ENCODE results near the gene IKZF4. TPM values are rescaled to one million over a fixed set of nuclear protein-coding genes. Genes with fewer than 3 reads are reported as not detected.

IKZF4 gene
- total RNA-seq, 2 experiments from 2014 or later, result 2.5 to 5.0 TPM

DNA sequence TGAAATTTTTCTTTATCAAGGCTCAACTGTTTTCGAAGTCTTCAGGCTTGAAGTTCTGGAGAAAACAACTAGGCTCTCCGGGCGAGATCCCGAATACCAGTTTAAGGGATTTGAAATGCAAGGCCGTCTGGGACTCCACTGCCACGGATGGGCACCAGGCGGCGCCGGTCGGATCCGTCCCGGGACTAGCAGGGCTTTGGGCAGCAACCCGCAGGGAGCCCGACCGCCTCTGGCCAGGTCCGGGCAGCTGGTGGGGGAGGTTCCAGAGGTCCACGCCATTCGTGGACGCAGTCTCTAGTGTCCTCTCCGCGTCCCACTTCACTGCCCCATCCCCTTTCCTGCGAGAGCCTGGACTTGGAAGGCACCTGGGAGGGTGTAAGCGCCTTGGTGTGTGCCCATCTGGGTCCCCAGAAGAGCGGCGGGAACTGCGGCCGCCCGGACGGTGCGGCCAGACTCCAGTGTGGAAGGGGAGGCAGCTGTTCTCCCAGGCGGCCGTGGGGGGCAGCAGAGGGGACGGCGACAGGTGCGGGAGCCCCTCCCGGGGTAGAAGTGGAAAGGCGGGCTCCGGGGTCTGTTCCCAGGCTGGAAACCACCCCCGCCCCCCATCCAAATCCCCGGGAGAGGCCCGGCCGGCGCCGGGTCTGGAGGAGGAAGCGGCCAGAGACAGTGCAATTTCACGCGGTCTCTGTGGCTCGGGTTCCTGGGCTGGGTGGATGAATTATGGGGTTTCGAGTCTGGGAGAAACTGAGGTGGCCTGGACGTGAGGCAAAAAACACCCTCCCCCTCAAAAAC lies 58.3 kb downstream of the IKZF4 start:
- peak; percentile 66 for TF ChIP-seq CTCF (IDR thresholded peaks at IDR 0.05)
- peak overlapping the region; percentile 76 for H3K4me3 ChIP-seq (ENCODE audit: low read length)

DNA sequence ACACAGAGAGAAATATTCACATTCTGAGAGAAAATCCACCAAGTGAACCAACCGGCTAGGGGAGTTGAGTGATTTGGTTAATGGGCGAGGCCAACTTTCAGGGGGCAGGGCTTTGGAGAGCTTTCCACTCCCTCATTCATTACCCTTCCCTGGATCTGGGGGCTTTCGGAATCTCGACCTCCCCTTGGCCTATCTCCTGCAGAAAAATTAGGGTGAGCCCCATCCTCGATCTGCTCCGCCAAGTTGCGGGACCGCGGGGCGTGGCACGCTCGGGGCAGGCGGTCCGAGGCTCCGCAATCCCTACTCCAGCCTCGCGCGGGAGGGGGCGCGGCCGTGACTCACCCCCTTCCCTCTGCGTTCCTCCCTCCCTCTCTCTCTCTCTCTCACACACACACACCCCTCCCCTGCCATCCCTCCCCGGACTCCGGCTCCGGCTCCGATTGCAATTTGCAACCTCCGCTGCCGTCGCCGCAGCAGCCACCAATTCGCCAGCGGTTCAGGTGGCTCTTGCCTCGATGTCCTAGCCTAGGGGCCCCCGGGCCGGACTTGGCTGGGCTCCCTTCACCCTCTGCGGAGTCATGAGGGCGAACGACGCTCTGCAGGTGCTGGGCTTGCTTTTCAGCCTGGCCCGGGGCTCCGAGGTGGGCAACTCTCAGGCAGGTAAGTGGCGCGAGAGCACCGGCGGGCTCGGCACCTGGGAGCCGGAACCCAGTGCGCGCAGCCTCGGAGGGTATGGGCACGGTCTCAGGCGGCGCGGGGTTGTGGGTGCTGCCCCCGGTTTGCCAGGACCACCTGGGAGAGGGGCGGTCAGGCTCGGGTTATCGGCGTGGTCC lies 59.1 kb downstream of the IKZF4 start, which contains the start of gene ERBB3:
Gene ERBB3, plus strand, starts transcription at position 443 of the 833 bp plus-strand sequence. Its CDS starts 136 bp downstream, at position 579.
- no peak for TF ChIP-seq CTCF (IDR thresholded peaks at IDR 0.05)
- Histone ChIP-seq H3K27me3 (ENCODE audit: control insufficient read depth in 1 of 2, insufficient read depth in 2 of 2, low read length in 2 of 2) (peaks cover 14 to 23% of the 10 kb centered on the region in 2 experiments), H3K4me3 (ENCODE audit: low read length) (peak within 1 kb of the TSS; percentile 76), H3K9me3 (ENCODE audit: control insufficient read depth in 1 of 2, insufficient read depth in 1 of 2, low read length in 2 of 2) (no peaks in the 10 kb centered on the region), H3K4me1 (ENCODE audit: insufficient read depth, low read length) (peaks cover 21% of the 10 kb centered on the region), H3K27ac (ENCODE audit: low read depth in 1 of 2, low read length in 2 of 2) (no peak within 1 kb of the TSS), H3K36me3 (ENCODE audit: insufficient read depth, low read length) (no peaks in the 10 kb centered on the region)
- ChIA-PET POLR2A (interaction anchor here (1.0 to 3.7 kb wide), 4 partner anchors 24 to 106 kb away, joined by 3 to 35 read pairs (median 7); partner anchors contain the start of genes PA2G4, RAB5B and ZC3H10), CTCF (interaction anchor here (0.6 to 5.1 kb wide), 9 partner anchors 10 to 312 kb away, joined by 3 to 32 read pairs (median 5); partner anchors contain the start of genes PA2G4, SMARCC2 and ZC3H10)
- no peaks in the 10 kb centered on the region for H3K36me3 Mint-ChIP-seq (ENCODE audit: low read depth)
- H3K27ac Mint-ChIP-seq, result no peak within 1 kb of the TSS
- peaks cover 17% of the 10 kb centered on the region for H3K27me3 Mint-ChIP-seq
- DNase-seq (peak; percentile 19 to 81 (median 60)), ATAC-seq (ENCODE audit: poor library complexity) (peak; percentile 72)
- H3K4me3 Mint-ChIP-seq, result peak within 1 kb of the TSS; percentile 87
- peaks cover 14% of the 10 kb centered on the region for H3K4me1 Mint-ChIP-seq (ENCODE audit: low read depth)
- intact Hi-C loops (cut with DNase I, micrococcal nuclease), result loop anchor here in 1 of 2 experiments (1.0 kb wide), 1 partner anchor 23 kb away; no protein-coding TSS in a partner anchor
- no peaks in the 10 kb centered on the region for H3K9me3 Mint-ChIP-seq

More for the DNA sequence above, 58.3 kb downstream of the IKZF4 start:
- POLR2A ChIA-PET, result interaction anchor here (1.0 to 3.7 kb wide), 4 partner anchors 25 to 105 kb away, joined by 3 to 35 read pairs (median 7); partner anchors contain the start of genes PA2G4, RAB5B and ZC3H10
- H3K9me3 Mint-ChIP-seq, result no peaks in the 10 kb centered on the region
- peak in 13 of 14 experiments; percentile 23 to 69 (median 44) for DNase-seq
- H3K27me3 ChIP-seq (ENCODE audit: control insufficient read depth in 1 of 2, insufficient read depth in 2 of 2, low read length in 2 of 2), result peaks cover 14 to 23% of the 10 kb centered on the region in 2 experiments
- CTCF ChIA-PET, result interaction anchor here (0.7 to 5.1 kb wide), 10 partner anchors 9 to 110 kb away, joined by 3 to 32 read pairs (median 4); partner anchors contain the start of genes PA2G4, SMARCC2 and ZC3H10
- no peak overlapping the region for H3K27ac Mint-ChIP-seq
- H3K4me1 Mint-ChIP-seq (ENCODE audit: low read depth), result peaks cover 14% of the 10 kb centered on the region
- no peaks in the 10 kb centered on the region for H3K36me3 Mint-ChIP-seq (ENCODE audit: low read depth)
- peak overlapping the region; percentile 87 for H3K4me3 Mint-ChIP-seq
- intact Hi-C loops (cut with DNase I, micrococcal nuclease), result loop anchor here in 1 of 2 experiments (1.0 kb wide), 1 partner anchor 24 kb away; no protein-coding TSS in a partner anchor
- peak; percentile 67 for ATAC-seq (ENCODE audit: poor library complexity)
- H3K9me3 ChIP-seq (ENCODE audit: control insufficient read depth in 1 of 2, insufficient read depth in 1 of 2, low read length in 2 of 2), result no peaks in the 10 kb centered on the region
- peaks cover 17% of the 10 kb centered on the region for H3K27me3 Mint-ChIP-seq
- no peak overlapping the region for H3K27ac ChIP-seq (ENCODE audit: low read depth in 1 of 2, low read length in 2 of 2)
- peaks cover 21% of the 10 kb centered on the region for H3K4me1 ChIP-seq (ENCODE audit: insufficient read depth, low read length)
- H3K36me3 ChIP-seq (ENCODE audit: insufficient read depth, low read length), result no peaks in the 10 kb centered on the region

Measured in CD4-positive, alpha-beta T cell (primary cell).